Measurements from ENCODE around the gene LRRC45.

- no peak for TF ChIP-seq CTCF (conservative IDR thresholded peaks at IDR 0.05)
- TF ChIP-seq EZH2 (IDR thresholded peaks at IDR 0.05; ENCODE audit: low read depth): no peak
These were observed 33.9 kb downstream of the LRRC45 start for GRCh38 chr17:82056729-82057621.
